ENCODE data around the gene DGCR2.
A peak's percentile ranks its signal among the peaks of the same experiment; 100 is the strongest.

Gene DGCR2

DNA sequence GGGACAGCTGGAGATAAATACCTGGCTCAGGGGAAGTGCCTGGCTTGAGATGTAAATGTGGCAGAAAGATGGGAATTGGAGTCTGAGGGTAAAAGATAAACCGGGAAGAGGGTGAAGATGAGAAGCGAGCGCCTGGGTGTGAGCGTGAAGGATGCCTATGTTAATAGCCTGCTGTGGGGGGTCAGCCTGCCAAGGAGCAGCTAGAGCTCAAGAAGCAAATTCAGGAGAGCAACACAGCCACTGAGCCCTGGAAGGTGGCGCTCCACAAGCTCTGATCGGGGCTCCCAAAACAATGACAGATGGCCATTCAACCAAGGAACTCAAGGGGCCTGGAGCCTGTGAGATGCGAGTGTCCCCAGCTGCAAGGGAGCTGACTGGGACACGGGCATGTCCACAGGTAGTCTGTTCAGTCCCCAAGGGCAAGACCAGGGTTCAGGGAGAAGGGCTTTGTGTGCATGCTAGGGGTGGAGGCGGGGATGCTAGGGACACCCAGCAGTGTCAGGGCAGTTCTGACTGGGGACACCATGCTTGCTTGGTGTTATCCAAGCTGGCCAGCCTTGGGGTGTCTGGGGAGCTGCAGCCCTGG is 25.1 kb upstream of the DGCR2 start:
- no peak overlapping the region for H3K4me3 ChIP-seq (ENCODE audit: low read depth, low read length)
- DNase-seq (ENCODE audit: low read depth): no peak

- no peak overlapping the region for H3K4me3 ChIP-seq (ENCODE audit: low read depth, low read length)
- DNase-seq (ENCODE audit: low read depth): no peak
These were observed 24.2 kb upstream of the DGCR2 start for GRCh38 chr22:19146215-19146968.

- DNase-seq (ENCODE audit: low read depth): no peak
- peak overlapping the region; percentile 99 for H3K4me3 ChIP-seq (ENCODE audit: low read depth, low read length)
These were observed 21.8 kb upstream of the DGCR2 start for GRCh38 chr22:19143967-19144400.

DNA sequence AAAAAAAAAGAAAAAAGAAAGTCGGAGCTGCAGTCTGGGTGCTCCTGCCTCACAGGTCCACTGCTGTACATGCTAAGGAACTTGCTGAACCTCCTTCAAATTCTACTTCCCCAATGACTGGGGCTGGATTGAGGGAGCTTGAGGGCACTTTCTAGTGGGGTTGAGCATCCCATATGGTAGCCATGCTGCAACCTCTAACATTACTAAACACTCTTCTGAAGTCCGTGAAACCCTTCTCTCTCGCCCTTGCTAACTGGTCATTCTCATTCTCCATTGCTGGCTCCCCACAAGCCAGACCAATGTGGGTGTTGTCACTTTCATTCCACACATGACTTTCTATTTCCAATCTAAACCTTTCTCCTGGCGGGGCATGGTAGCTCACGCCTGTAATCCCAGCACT is 21.0 kb upstream of the DGCR2 start:
- H3K4me3 ChIP-seq (ENCODE audit: low read depth, low read length): no peak overlapping the region
- no peak for DNase-seq (ENCODE audit: low read depth)

DNA sequence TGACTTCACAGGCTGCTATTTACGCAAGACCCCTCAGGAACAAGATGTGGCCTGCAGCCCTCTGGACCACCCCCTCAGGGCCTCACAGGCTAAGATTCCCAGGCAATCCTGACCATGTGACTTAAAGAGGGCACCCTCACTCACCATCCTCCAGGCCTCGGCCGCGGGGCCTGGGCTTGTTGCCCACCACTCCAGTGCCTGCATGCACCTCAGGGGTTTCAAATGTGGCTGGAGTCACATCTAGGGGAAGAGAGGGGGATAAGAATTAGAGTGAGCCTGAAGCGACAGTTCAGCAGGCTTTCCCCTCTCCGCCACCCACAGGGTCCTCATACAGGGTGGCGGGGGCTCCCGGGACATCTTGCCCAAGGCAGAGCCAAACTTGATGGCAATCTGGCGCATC is 20.2 kb upstream of the DGCR2 start:
- no peak overlapping the region for H3K4me3 ChIP-seq (ENCODE audit: low read depth, low read length)
- DNase-seq (ENCODE audit: low read depth): no peak

DNA sequence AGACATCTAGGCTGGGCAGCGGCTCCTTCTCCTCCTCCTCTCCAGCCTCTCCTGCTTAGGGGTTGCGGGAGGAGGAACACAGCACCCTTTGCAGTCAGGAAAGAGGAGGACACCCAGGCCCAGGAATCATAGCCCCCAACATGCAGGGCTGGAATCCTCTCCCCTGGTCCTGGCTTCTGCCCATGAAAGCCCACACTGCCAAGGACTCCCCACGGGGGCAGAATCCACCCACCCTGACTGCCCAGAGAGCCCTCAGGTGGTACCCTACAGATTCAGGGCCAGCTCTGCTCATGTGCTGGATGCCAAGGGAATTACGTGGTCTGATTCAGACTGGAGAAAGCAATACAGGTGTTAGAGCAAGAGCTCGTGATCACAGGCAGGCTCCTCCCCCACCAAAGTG is 17.8 kb upstream of the DGCR2 start:
- no peak overlapping the region for H3K4me3 ChIP-seq (ENCODE audit: low read depth, low read length)
- no peak for DNase-seq (ENCODE audit: low read depth)

DNA sequence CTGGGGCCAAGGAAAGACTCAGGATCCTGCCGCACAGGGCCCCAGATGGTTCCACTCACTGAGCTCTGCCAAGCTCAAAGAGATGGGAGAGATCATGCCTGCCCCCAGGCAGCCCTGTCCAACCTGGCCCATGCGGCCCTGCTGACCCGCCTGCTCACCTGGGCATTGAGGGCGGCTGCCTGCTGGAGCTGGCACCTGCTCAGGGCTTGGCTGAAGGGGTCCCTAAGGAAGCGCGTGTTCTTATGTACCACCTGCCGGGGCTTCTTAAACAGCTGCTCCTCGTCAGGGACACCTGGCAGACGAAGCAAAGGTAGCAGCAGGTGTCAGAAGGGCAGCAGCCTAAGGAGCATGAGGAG is 16.8 kb upstream of the DGCR2 start:
- no peak for DNase-seq (ENCODE audit: low read depth)
- no peak overlapping the region for H3K4me3 ChIP-seq (ENCODE audit: low read depth, low read length)

GRCh38 chr22:19138217-19139000 is 16.2 kb upstream of the DGCR2 start:
- no peak overlapping the region for H3K4me3 ChIP-seq (ENCODE audit: low read depth, low read length)
- DNase-seq (ENCODE audit: low read depth): no peak

GRCh38 chr22:19137384-19138216 is 15.4 kb upstream of the DGCR2 start:
- H3K4me3 ChIP-seq (ENCODE audit: low read depth, low read length): no peak overlapping the region

DNA sequence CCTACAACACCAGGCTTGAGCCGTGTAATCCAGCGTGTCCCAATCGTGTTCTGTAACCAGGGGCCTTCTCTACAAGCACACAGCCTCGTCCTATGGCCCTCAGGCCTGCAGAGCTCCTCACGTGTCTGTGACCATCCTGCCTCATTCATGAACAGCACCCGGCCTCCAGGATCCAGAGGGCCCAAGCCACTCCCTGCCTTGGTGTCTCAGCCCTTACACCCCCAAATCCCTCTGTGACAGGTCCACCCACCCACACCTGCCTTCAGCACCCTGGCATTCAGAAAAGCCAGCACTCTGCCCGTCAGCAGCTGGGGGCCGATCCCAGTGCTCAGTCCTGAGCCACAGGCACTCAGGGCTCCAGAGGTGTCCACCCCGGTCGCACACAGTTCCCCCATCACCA is 14.7 kb upstream of the DGCR2 start:
- H3K4me3 ChIP-seq (ENCODE audit: low read depth, low read length): no peak overlapping the region
- no peak for DNase-seq (ENCODE audit: low read depth)

More at GRCh38 chr22:19137384-19138216, 15.4 kb upstream of the DGCR2 start:
- no peak for DNase-seq (ENCODE audit: low read depth)

- DNase-seq (ENCODE audit: low read depth): no peak
- H3K4me3 ChIP-seq (ENCODE audit: low read depth, low read length): no peak overlapping the region
These were observed 12.7 kb upstream of the DGCR2 start for GRCh38 chr22:19134874-19135273.

DNA sequence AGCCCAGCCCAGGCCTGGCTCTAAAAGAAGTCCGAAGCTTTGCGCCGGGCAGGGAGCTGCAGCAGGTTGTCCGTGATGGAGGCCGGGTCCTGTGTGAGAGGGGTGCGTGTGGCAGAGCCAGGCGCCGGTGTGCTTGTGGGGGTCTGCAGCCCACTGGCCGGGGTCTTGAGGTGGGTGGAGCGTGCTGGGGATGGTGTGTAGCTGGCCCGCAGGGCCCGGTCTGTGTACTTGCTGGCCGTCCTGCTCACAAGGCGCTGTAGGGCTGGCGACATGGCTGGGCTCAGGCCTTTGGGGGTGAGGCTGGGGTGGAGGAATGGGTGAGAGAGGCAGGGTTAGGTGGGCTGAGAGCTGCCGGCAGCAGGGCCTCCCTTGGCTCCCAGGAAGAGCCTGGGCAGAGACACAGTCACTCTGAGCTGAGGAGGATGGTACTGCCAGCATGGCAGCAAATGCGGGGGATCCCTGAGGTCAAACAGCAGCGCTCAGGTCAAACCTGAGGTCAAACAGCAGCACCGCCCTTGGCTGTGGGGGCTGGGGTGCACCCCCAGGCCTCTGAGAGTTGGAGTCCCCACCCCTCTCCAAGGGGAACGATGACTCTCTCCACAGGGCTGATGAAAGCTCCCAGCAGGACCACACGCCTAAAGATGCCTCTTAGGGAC is 12.1 kb upstream of the DGCR2 start:
- DNase-seq (ENCODE audit: low read depth): no peak
- H3K4me3 ChIP-seq (ENCODE audit: low read depth, low read length): no peak overlapping the region

GRCh38 chr22:19133561-19133960 is 11.3 kb upstream of the DGCR2 start:
- no peak overlapping the region for H3K4me3 ChIP-seq (ENCODE audit: low read depth, low read length)
- DNase-seq (ENCODE audit: low read depth): no peak

GRCh38 chr22:19132693-19133400 is 10.6 kb upstream of the DGCR2 start:
- DNase-seq (ENCODE audit: low read depth): no peak

DNA sequence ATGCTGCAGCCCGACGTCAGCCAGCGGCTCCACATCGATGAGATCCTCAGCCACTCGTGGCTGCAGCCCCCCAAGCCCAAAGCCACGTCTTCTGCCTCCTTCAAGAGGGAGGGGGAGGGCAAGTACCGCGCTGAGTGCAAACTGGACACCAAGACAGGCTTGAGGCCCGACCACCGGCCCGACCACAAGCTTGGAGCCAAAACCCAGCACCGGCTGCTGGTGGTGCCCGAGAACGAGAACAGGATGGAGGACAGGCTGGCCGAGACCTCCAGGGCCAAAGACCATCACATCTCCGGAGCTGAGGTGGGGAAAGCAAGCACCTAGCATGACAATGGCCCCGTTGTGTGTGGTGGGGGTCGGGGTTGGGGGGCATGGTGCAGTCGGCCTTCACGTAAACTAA is 9.9 kb upstream of the DGCR2 start:
- DNase-seq (ENCODE audit: low read depth): no peak
- no peak overlapping the region for H3K4me3 ChIP-seq (ENCODE audit: low read depth, low read length)

More at GRCh38 chr22:19132693-19133400, 10.6 kb upstream of the DGCR2 start:
- H3K4me3 ChIP-seq (ENCODE audit: low read depth, low read length): no peak overlapping the region

DNA sequence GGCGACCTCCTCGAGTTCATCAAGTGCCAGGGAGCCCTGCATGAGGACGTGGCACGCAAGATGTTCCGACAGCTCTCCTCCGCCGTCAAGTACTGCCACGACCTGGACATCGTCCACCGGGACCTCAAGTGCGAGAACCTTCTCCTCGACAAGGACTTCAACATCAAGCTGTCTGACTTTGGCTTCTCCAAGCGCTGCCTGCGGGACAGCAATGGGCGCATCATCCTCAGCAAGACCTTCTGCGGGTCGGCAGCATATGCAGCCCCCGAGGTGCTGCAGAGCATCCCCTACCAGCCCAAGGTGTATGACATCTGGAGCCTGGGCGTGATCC is 9.4 kb upstream of the DGCR2 start:
- no peak overlapping the region for H3K4me3 ChIP-seq (ENCODE audit: low read depth, low read length)
- DNase-seq (ENCODE audit: low read depth): no peak

- no peak for DNase-seq (ENCODE audit: low read depth)
- H3K4me3 ChIP-seq (ENCODE audit: low read depth, low read length): no peak within 1 kb of the TSS
These were observed 8.9 kb upstream of the DGCR2 start, which contains the start of gene TSSK2 for GRCh38 chr22:19130959-19131684. TSS of gene TSSK2 (plus strand) at chr22:19131308. CDS start at chr22:19131400, 92 bp downstream.

GRCh38 chr22:19129871-19130270 is 7.7 kb upstream of the DGCR2 start:
- DNase-seq (ENCODE audit: low read depth): no peak
- H3K4me3 ChIP-seq (ENCODE audit: low read depth, low read length): no peak overlapping the region
